ENCODE results near the gene TMEM244. TPM values are rescaled to one million over a fixed set of nuclear protein-coding genes. Genes with fewer than 3 reads are reported as not detected.

The TMEM244 gene
- total RNA-seq, 4 donors from 2014 or later, result not detected

GRCh38 chr6:129789974-129790373, 71.1 kb downstream of the TMEM244 start:
- intact Hi-C loops (cut with DNase I; ENCODE audit: low total_unique reads), result no loop called here
- H3K27me3 ChIP-seq, result no peaks in the 10 kb centered on the region
- no peak for ATAC-seq
- no peaks in the 10 kb centered on the region for H3K4me1 ChIP-seq
- TF ChIP-seq, protein P1, sequence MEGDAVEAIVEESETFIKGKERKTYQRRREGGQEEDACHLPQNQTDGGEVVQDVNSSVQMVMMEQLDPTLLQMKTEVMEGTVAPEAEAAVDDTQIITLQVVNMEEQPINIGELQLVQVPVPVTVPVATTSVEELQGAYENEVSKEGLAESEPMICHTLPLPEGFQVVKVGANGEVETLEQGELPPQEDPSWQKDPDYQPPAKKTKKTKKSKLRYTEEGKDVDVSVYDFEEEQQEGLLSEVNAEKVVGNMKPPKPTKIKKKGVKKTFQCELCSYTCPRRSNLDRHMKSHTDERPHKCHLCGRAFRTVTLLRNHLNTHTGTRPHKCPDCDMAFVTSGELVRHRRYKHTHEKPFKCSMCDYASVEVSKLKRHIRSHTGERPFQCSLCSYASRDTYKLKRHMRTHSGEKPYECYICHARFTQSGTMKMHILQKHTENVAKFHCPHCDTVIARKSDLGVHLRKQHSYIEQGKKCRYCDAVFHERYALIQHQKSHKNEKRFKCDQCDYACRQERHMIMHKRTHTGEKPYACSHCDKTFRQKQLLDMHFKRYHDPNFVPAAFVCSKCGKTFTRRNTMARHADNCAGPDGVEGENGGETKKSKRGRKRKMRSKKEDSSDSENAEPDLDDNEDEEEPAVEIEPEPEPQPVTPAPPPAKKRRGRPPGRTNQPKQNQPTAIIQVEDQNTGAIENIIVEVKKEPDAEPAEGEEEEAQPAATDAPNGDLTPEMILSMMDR (IDR thresholded peaks at IDR 0.05 in 4 of 5, conservative IDR thresholded peaks at IDR 0.05 in 1 of 5), result no peak
- TF ChIP-seq POLR2A (IDR thresholded peaks at IDR 0.05), result no peak
- DNase-seq, result no peak
- no peaks in the 10 kb centered on the region for H3K36me3 ChIP-seq
- in situ Hi-C loops (cut with MboI; ENCODE audit: low sequenced_read_pairs in 4 of 4), result no loop called here
- H3K9me3 ChIP-seq, result no peaks in the 10 kb centered on the region
- no peak overlapping the region for H3K4me3 ChIP-seq
- no peak overlapping the region for H3K27ac ChIP-seq

- Histone ChIP-seq H3K4me3 (no peak overlapping the region), H3K36me3 (no peaks in the 10 kb centered on the region), H3K27me3 (no peaks in the 10 kb centered on the region), H3K4me1 (no peaks in the 10 kb centered on the region), H3K9me3 (no peaks in the 10 kb centered on the region), H3K27ac (no peak overlapping the region)
- in situ Hi-C loops (cut with MboI; ENCODE audit: low sequenced_read_pairs in 4 of 4) (no loop called here), intact Hi-C loops (cut with DNase I; ENCODE audit: low total_unique reads) (no loop called here)
- ATAC-seq (no peak), DNase-seq (no peak)
- TF ChIP-seq POLR2A (IDR thresholded peaks at IDR 0.05), result no peak
- TF ChIP-seq, protein P1 (IDR thresholded peaks at IDR 0.05 in 4 of 5, conservative IDR thresholded peaks at IDR 0.05 in 1 of 5), result no peak
Observed at GRCh38 chr6:129787816-129788215, 73.3 kb downstream of the TMEM244 start.

DNA sequence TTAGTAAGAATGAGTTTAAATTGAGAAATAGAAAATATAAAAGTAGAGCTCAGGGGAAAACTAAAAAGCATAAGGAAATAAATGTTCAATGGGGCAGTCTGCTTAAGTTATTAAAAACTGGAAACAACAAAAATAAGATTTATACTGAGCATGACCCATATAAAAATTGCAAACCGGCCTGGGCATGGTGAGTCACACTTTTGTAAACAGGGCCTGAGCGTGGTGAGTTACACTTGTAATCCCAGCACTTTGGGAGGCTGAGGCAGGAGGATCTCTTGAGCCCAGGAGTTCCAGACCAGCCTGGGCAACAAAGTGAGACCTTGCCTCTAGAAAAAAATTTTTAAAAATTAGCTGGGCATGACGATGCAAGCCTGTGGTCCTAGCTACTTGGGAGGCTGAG, 74.6 kb downstream of the TMEM244 start:
- TF ChIP-seq, protein P1 (IDR thresholded peaks at IDR 0.05 in 4 of 5, conservative IDR thresholded peaks at IDR 0.05 in 1 of 5), result no peak
- no peak for TF ChIP-seq POLR2A (IDR thresholded peaks at IDR 0.05)
- H3K4me3 ChIP-seq, result no peak overlapping the region
- H3K9me3 ChIP-seq, result no peaks in the 10 kb centered on the region
- no peak for ATAC-seq
- in situ Hi-C loops (cut with MboI; ENCODE audit: low sequenced_read_pairs in 4 of 4), result no loop called here
- H3K36me3 ChIP-seq, result no peaks in the 10 kb centered on the region
- no peaks in the 10 kb centered on the region for H3K4me1 ChIP-seq
- intact Hi-C loops (cut with DNase I; ENCODE audit: low total_unique reads), result no loop called here
- DNase-seq, result no peak
- no peak overlapping the region for H3K27ac ChIP-seq
- no peaks in the 10 kb centered on the region for H3K27me3 ChIP-seq

DNA sequence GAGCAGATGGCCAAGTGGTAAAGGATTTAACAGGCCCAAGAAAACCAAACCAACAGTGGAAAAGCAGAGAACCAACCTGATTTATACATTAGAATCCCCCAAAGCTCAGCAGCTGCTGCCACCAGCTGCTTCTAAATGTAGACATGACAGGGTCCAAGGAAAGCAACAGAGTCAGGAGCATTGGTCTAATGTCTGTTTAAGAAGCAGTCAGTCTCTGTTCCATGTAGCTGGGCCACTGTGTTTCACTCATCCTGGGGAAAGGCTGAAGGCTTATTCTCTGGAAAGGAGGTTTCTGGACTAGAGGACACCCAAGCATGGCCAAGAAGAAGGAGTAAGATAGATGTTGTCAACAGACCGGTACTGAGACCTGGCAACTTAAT, 75.4 kb downstream of the TMEM244 start:
- ATAC-seq (no peak), DNase-seq (no peak)
- Histone ChIP-seq H3K36me3 (no peaks in the 10 kb centered on the region), H3K27me3 (no peaks in the 10 kb centered on the region), H3K4me3 (no peak overlapping the region), H3K9me3 (no peaks in the 10 kb centered on the region), H3K4me1 (no peaks in the 10 kb centered on the region), H3K27ac (no peak overlapping the region)
- intact Hi-C loops (cut with DNase I; ENCODE audit: low total_unique reads) (no loop called here), in situ Hi-C loops (cut with MboI; ENCODE audit: low sequenced_read_pairs in 4 of 4) (no loop called here)
- TF ChIP-seq POLR2A (IDR thresholded peaks at IDR 0.05), result no peak
- TF ChIP-seq, protein P1 (IDR thresholded peaks at IDR 0.05 in 4 of 5, conservative IDR thresholded peaks at IDR 0.05 in 1 of 5), result no peak

GRCh38 chr6:129785047-129785755, 75.9 kb downstream of the TMEM244 start:
- in situ Hi-C loops (cut with MboI; ENCODE audit: low sequenced_read_pairs in 4 of 4), result no loop called here

More at GRCh38 chr6:129785047-129785755, 75.9 kb downstream of the TMEM244 start:
- no peaks in the 10 kb centered on the region for H3K27me3 ChIP-seq
- H3K4me3 ChIP-seq, result no peak overlapping the region
- DNase-seq (no peak), ATAC-seq (no peak)
- intact Hi-C loops (cut with DNase I; ENCODE audit: low total_unique reads), result no loop called here
- TF ChIP-seq POLR2A (IDR thresholded peaks at IDR 0.05), result no peak
- TF ChIP-seq, protein P1 (IDR thresholded peaks at IDR 0.05 in 4 of 5, conservative IDR thresholded peaks at IDR 0.05 in 1 of 5), result no peak
- no peak overlapping the region for H3K27ac ChIP-seq
- H3K4me1 ChIP-seq, result no peaks in the 10 kb centered on the region
- no peaks in the 10 kb centered on the region for H3K36me3 ChIP-seq
- no peaks in the 10 kb centered on the region for H3K9me3 ChIP-seq

Data from gastrocnemius medialis (tissue), 4 donors.